Suprapubic skin (tissue), 4 donors: ENCODE measurements around the gene MBD2. TPM values are rescaled to one million over a fixed set of nuclear protein-coding genes. Genes with fewer than 3 reads are reported as not detected.

Source experiments
- DNase-seq, 2 donors: peaks; one replicate each; pipeline ENCODE4 v3.0.0-alpha.2; 2019; ENCODE audit warnings: low spot score in 2 of 2
- H3K27ac ChIP-seq: fragments of 200-600 bp; sonication (generic); one replicate; pipeline ENCODE4 v1.5.1; 2019
- H3K27me3 ChIP-seq: fragments of 200-600 bp; sonication (generic); one replicate; pipeline ENCODE4 v1.5.1; 2019
- H3K36me3 ChIP-seq: fragments of 200-600 bp; sonication (generic); one replicate; pipeline ENCODE4 v1.5.1; 2019
- H3K4me1 ChIP-seq: fragments of 200-600 bp; sonication (generic); one replicate; pipeline ENCODE4 v1.5.1; 2019
- H3K4me3 ChIP-seq: fragments of 200-600 bp; sonication (generic); one replicate; pipeline ENCODE4 v1.5.1; 2019; ENCODE audit warnings: mild to moderate bottlenecking
- H3K9me3 ChIP-seq: fragments of 200-600 bp; sonication (generic); one replicate; pipeline ENCODE4 v1.5.1; 2019
- CTCF ChIP-seq, 2 donors: fragments of 200-600 bp in 1 of 2; fragments of 450-650 bp in 1 of 2; sonication (generic) in 1 of 2; IDR thresholded peaks; one replicate each; pipeline ENCODE4 v1.5.1; 2016 to 2019; ENCODE audit warnings: antibody characterized with exemption in 2 of 2, mild to moderate bottlenecking in 1 of 2, moderate library complexity in 1 of 2
- EP300 ChIP-seq: sonication (generic); formaldehyde crosslinking; IDR thresholded peaks from one replicate; pipeline ENCODE4 v1.6.1; 2017; ENCODE audit warnings: antibody characterized with exemption
- POLR2A ChIP-seq, 2 donors: fragments of 450-650 bp; IDR thresholded peaks; one replicate each; pipeline ENCODE4 v1.6.1; 2017; ENCODE audit warnings: antibody characterized with exemption in 2 of 2, mild to moderate bottlenecking in 2 of 2, moderate library complexity in 2 of 2
- POLR2AphosphoS5 ChIP-seq, 3 donors: sonication (generic); formaldehyde crosslinking; IDR thresholded peaks; one replicate each; pipeline ENCODE4 v1.6.1; 2017; ENCODE audit warnings: antibody characterized with exemption in 3 of 3
- WGBS: methylation state at CpG from one replicate; pipeline ENCODE4 v1.1.5; 2018; 5-methylcytosine and 5-hydroxymethylcytosine counted together
- total RNA-seq, 4 donors: library from RNA; depleted of rRNA; stranded (reverse); fragments of >200 nt; gene quantifications; one replicate each; pipeline ENCODE4 v1.1.0, GENCODE V29; 2016

The MBD2 gene
- total RNA-seq, 4 donors from 2014 or later = 40.8 to 55.8 (median 45.0) TPM

DNA sequence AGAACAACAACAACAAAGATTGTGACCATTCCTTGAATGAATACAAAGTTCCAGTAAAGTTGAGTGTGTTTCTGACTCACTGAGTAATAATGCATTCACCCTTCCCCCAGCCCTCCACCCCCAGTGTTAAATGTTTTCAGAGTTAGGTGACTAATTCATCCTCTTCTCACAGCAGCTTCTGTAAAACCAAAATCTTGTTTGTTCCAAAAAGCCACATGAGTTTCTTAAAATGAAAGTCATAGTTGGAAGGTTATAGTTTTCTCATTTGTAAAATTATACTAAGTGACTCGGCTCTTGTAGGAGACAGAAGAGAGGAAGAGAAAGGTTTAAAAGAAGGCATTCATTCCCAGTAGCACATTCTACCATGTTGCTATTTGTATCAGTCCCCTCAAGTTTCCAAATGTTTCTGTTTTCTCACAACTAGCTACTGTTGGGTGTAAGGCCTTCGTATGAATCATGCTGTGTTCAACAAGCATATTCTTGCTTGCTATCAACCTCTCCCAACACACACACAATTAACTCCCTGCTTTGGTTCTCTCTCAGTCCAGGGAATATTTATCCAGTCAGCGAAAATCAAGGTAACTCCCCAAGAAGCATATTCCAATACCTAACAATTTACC is 75.3 kb downstream of the MBD2 start:
- peak overlapping the region; percentile 80 for H3K27ac ChIP-seq
- no peak for DNase-seq
- no peak overlapping the region for H3K4me3 ChIP-seq
- no peaks in the 10 kb centered on the region for H3K9me3 ChIP-seq
- H3K36me3 ChIP-seq = peaks cover 22% of the 10 kb centered on the region
- no peak for TF ChIP-seq EP300
- TF ChIP-seq POLR2AphosphoS5 (IDR thresholded peaks at IDR 0.05) = no peak
- TF ChIP-seq POLR2A (IDR thresholded peaks at IDR 0.05) = no peak
- no peak for TF ChIP-seq CTCF (IDR thresholded peaks at IDR 0.05)
- peaks cover 23% of the 10 kb centered on the region for H3K4me1 ChIP-seq
- H3K27me3 ChIP-seq = no peaks in the 10 kb centered on the region
- WGBS = 30% methylated on average over 3 of the region's 3 CpGs

GRCh38 chr18:54148678-54149077 is 75.8 kb downstream of the MBD2 start:
- no peak overlapping the region for H3K4me3 ChIP-seq
- no peaks in the 10 kb centered on the region for H3K9me3 ChIP-seq
- H3K27ac ChIP-seq = peak overlapping the region; percentile 80
- DNase-seq = no peak
- H3K27me3 ChIP-seq = no peaks in the 10 kb centered on the region
- TF ChIP-seq POLR2AphosphoS5 (IDR thresholded peaks at IDR 0.05) = no peak
- peaks cover 16% of the 10 kb centered on the region for H3K36me3 ChIP-seq
- H3K4me1 ChIP-seq = peaks cover 23% of the 10 kb centered on the region
- WGBS = 83% methylated on average over 4 of the region's 4 CpGs

GRCh38 chr18:54148151-54148550 is 76.3 kb downstream of the MBD2 start:
- Histone ChIP-seq H3K36me3 (peaks cover 11% of the 10 kb centered on the region), H3K4me3 (no peak overlapping the region), H3K27ac (peak overlapping the region; percentile 80), H3K9me3 (no peaks in the 10 kb centered on the region), H3K27me3 (no peaks in the 10 kb centered on the region), H3K4me1 (peaks cover 23% of the 10 kb centered on the region)
- TF ChIP-seq POLR2AphosphoS5 (IDR thresholded peaks at IDR 0.05) = no peak
- TF ChIP-seq CTCF (IDR thresholded peaks at IDR 0.05) = no peak
- TF ChIP-seq EP300 = no peak
- no peak for TF ChIP-seq POLR2A (IDR thresholded peaks at IDR 0.05)
- no peak for DNase-seq

DNA sequence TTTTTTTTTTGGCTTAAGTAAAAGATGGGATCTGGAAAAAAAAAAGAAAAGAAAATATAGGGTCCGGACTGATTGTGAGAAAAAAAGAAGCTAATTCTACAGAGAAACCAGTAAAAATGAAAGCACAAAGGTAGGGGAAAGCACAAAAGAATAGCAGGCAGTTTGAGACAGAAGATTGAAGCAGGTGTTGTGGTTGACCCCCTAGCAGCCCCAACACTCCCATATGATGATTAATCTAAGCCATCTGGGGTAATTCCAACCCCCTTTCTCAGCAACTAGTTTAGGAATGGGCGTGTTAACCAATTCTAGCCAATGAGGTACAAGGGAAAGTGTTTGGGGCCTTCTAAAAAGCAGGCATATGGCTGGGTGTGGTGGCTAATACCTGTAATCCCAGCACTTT is 77.0 kb downstream of the MBD2 start:
- WGBS = 89% methylated on average over 2 of the region's 2 CpGs
- no peak for DNase-seq
- TF ChIP-seq POLR2A (IDR thresholded peaks at IDR 0.05) = no peak
- no peak for TF ChIP-seq EP300
- TF ChIP-seq CTCF (IDR thresholded peaks at IDR 0.05) = no peak
- TF ChIP-seq POLR2AphosphoS5 (IDR thresholded peaks at IDR 0.05) = no peak
- no peak overlapping the region for H3K4me3 ChIP-seq
- H3K27ac ChIP-seq = no peak overlapping the region
- H3K4me1 ChIP-seq = peaks cover 23% of the 10 kb centered on the region
- H3K9me3 ChIP-seq = no peaks in the 10 kb centered on the region
- H3K36me3 ChIP-seq = peaks cover 4% of the 10 kb centered on the region
- H3K27me3 ChIP-seq = no peaks in the 10 kb centered on the region

- no peak overlapping the region for H3K4me3 ChIP-seq
- DNase-seq = no peak
- peaks cover 8% of the 10 kb centered on the region for H3K36me3 ChIP-seq
- no peaks in the 10 kb centered on the region for H3K9me3 ChIP-seq
- H3K4me1 ChIP-seq = no peaks in the 10 kb centered on the region
- TF ChIP-seq EP300 (no peak), POLR2AphosphoS5 (IDR thresholded peaks at IDR 0.05) (no peak), POLR2A (IDR thresholded peaks at IDR 0.05) (no peak), CTCF (IDR thresholded peaks at IDR 0.05) (no peak)
- H3K27me3 ChIP-seq = no peaks in the 10 kb centered on the region
- no peak overlapping the region for H3K27ac ChIP-seq
- 85% methylated on average over 3 of the region's 3 CpGs for WGBS
Measured at GRCh38 chr18:54141041-54141608, 83.3 kb downstream of the MBD2 start.
